Thoracic aorta endothelial cell (primary cell): ENCODE data around the gene SCT. TPM values are rescaled to one million over a fixed set of nuclear protein-coding genes. Genes with fewer than 3 reads are reported as not detected.

Experiments used
- total RNA-seq: library from RNA; depleted of rRNA; stranded (reverse); fragments of >200 nt; gene quantifications from 2 replicates; pipeline ENCODE4 v1.2.3, GENCODE V29; 2012

The SCT gene
- total RNA-seq, result not detected in 2 replicates

GRCh38 chr11:626475-627307 lies at the start of gene SCT:
TSS of gene SCT (minus strand) at chr11:627181. CDS start at chr11:627143, 38 bp downstream.

GRCh38 chr11:636511-637332 lies 9.7 kb upstream of the SCT start, which contains the start of gene DRD4:
TSS of gene DRD4 (plus strand) at chr11:637269. CDS start at chr11:637305, 36 bp downstream.

GRCh38 chr11:624705-625635 lies 2.0 kb downstream of the SCT start, which contains the start of gene CDHR5:
TSS of gene CDHR5 (minus strand) at chr11:624955. CDS start at chr11:624902, 53 bp downstream.

GRCh38 chr11:615504-616319 lies 11.3 kb downstream of the SCT start, which contains the start of gene IRF7:
TSS of gene IRF7 (minus strand) at chr11:615950. CDS start at chr11:615364, 586 bp downstream.

Other genes with a start within 250 kb of the SCT start
- 0.07 and 0.13 TPM in 2 replicates for gene PKP3, start 233.0 kb downstream of the SCT start, total RNA-seq
- gene SIGIRR, start 212.2 kb downstream of the SCT start, total RNA-seq, result 27.9 and 32.9 TPM in 2 replicates
- gene ANO9, start 185.2 kb downstream of the SCT start, total RNA-seq, result under 0.01 TPM in 1 of 2 replicates, not detected in the other
- 31.0 and 35.1 TPM in 2 replicates for gene PTDSS2, start 176.9 kb downstream of the SCT start, total RNA-seq
- gene RNH1, start 119.9 kb downstream of the SCT start, total RNA-seq, result 127 and 179 TPM in 2 replicates
- gene HRAS, start 91.6 kb downstream of the SCT start, total RNA-seq, result 50.8 and 71.9 TPM in 2 replicates
- 0.36 and 0.40 TPM in 2 replicates for gene LRRC56, start 89.7 kb downstream of the SCT start, total RNA-seq
- gene LMNTD2, start 66.4 kb downstream of the SCT start, total RNA-seq, result 0.53 and 0.57 TPM in 2 replicates
- gene RASSF7, start 66.2 kb downstream of the SCT start, total RNA-seq, result 8.4 and 10.7 TPM in 2 replicates
- gene PHRF1, start 50.7 kb downstream of the SCT start, total RNA-seq, result 34.2 and 37.8 TPM in 2 replicates
- 7.1 and 9.7 TPM in 2 replicates for gene IRF7, start 11.2 kb downstream of the SCT start, total RNA-seq
- gene CDHR5, start 2.2 kb downstream of the SCT start, total RNA-seq, result not detected in 2 replicates
- gene DRD4, start 10.1 kb upstream of the SCT start, total RNA-seq, result not detected in 2 replicates
- 41.0 and 42.6 TPM in 2 replicates for gene DEAF1, start 68.0 kb upstream of the SCT start, total RNA-seq
- gene TMEM80, start 68.6 kb upstream of the SCT start, total RNA-seq, result 10.8 and 13.1 TPM in 2 replicates
- gene EPS8L2, start 79.0 kb upstream of the SCT start, total RNA-seq, result 2.7 and 2.9 TPM in 2 replicates
- 243 and 266 TPM in 2 replicates for gene TALDO1, start 120.3 kb upstream of the SCT start, total RNA-seq
- 38.7 and 52.0 TPM in 2 replicates for gene GATD1, start 150.3 kb upstream of the SCT start, total RNA-seq
- gene CEND1, start 162.9 kb upstream of the SCT start, total RNA-seq, result 0.53 and 1.4 TPM in 2 replicates
- 11.6 and 13.6 TPM in 2 replicates for gene SLC25A22, start 171.1 kb upstream of the SCT start, total RNA-seq
- gene PIDD1, start 178.1 kb upstream of the SCT start, total RNA-seq, result 11.1 and 11.3 TPM in 2 replicates
- 212 and 248 TPM in 2 replicates for gene RPLP2, start 182.8 kb upstream of the SCT start, total RNA-seq
- 27.0 and 34.1 TPM in 2 replicates for gene PNPLA2, start 191.7 kb upstream of the SCT start, total RNA-seq
- gene CRACR2B, start 200.7 kb upstream of the SCT start, total RNA-seq, result 4.1 and 5.6 TPM in 2 replicates
- gene CD151, start 205.8 kb upstream of the SCT start, total RNA-seq, result 285 and 314 TPM in 2 replicates
- gene POLR2L, start 215.3 kb upstream of the SCT start, total RNA-seq, result 99.7 and 114 TPM in 2 replicates
- 84.0 and 93.8 TPM in 2 replicates for gene TSPAN4, start 215.7 kb upstream of the SCT start, total RNA-seq